ENCODE results near the gene POU6F2.

DNA sequence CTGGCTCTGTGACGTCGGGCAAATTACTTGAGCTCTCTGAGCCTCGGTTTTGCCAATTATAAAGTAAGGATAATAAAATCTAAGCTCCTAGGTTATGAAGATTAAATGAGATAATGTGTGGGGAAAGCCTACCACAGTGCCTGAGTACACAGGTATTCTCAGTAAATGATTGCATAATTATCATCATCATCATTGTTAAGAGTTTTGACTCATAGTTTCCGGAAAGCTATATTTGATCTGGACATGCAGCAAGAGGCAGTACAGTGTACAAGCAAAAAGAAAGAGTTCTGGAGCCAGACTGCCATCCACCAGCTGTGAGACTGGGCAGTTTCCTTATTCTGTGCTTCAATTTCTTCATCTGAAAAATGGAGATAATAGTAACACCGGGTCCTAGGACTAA lies 432.9 kb downstream of the POU6F2 start:
- TF ChIP-seq CTCF (IDR thresholded peaks at IDR 0.05) (no peak), POLR2AphosphoS5 (IDR thresholded peaks at IDR 0.05) (no peak), POLR2A (IDR thresholded peaks at IDR 0.05) (no peak), EP300 (IDR thresholded peaks at IDR 0.05) (no peak)

Data from suprapubic skin (tissue), 4 donors.